EH (cell line): ENCODE data around the gene ZBTB20.
A peak's percentile ranks its signal among the peaks of the same experiment; 100 is the strongest.

ENCODE experiments used
- DNase-seq: peaks from one replicate; pipeline ENCODE4 v3.0.0-alpha.2; 2015; ENCODE audit warnings: low read depth

Gene ZBTB20

GRCh38 chr3:114406286-114406685 lies 740.8 kb downstream of the ZBTB20 start:
- DNase-seq = peak; percentile 41

DNA sequence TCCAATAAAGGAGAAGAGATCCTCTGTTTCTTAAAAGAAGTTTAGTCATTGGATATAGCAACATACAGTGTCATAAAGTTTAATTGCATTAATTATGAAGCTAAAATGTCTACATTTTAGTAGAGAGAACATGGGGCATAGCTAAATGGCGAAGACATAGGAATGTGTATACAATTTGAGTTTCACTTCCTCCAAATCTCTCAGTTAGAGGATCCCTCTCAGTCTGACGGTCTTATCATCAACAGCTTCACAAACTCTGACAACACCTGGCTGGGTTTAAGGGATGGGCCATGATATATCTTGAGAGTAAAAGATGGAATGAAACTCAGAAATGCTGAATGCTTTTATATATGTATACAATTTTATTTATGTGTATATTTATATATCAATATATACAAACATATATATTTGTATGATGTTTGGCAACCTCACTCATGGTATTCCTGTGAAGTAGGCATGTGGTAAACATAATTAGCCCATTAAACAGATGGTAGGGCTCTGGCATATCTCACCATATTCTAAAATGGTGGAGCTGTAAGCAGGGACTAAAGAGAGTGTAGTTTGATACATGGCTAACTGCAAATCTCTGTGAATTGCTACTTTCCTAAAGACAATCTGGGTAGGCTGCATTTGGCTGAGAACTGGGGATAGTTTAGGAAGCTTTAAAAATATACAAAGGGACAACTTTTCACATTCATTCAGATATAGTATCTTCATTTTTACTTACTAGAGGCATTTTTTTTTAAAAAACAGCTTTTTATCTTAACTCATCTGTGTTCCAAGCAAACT lies 741.7 kb downstream of the ZBTB20 start:
- peak; percentile 26 for DNase-seq

- DNase-seq = peak; percentile 54
Observed at GRCh38 chr3:114404590-114404989, 742.5 kb downstream of the ZBTB20 start.

- no peak for DNase-seq
Observed at GRCh38 chr3:114402838-114403237, 744.2 kb downstream of the ZBTB20 start.

GRCh38 chr3:114401346-114401745 lies 745.7 kb downstream of the ZBTB20 start:
- DNase-seq = no peak

DNA sequence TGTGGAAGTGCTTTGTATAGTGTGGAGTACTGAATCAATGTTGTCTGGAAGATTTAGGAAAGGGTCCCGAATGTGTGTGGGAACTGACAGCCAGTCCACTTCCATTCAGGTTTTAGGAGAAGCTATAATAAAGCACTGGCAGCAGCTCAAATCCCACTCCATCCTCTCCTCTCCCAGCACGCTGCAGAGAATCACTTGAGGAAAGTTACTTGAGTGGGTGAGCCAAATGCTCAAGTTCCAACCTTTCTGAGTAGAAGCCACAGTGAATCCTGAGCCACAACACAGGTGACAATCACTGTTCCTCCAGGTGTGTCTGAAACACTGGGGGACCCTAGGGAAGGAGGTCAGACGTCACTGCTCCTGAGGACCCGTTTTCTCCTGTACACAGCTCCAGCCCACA lies 746.7 kb downstream of the ZBTB20 start:
- no peak for DNase-seq

DNA sequence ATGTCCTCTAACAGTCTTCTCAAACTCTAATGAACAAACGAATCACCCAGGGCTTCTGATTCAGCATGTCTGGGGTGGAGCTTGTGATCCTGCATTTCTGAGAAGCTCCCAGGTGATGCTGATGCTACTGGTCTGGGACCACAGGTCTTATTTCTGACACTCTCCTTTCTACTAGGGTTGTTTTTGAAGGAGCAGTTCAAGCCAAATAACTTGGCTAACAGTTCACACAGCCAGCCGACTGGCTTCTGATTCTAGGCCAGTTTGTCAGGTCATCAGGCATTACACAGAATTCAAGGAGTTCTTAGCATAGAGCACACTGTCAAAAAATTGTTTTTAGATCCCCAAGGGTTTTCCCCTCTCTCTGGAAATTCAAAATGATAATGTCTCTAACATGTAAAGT lies 752.5 kb downstream of the ZBTB20 start:
- no peak for DNase-seq

GRCh38 chr3:114393367-114394072 lies 753.6 kb downstream of the ZBTB20 start:
- peak; percentile 30 for DNase-seq

- DNase-seq = no peak
Observed at GRCh38 chr3:114392831-114393230, 754.3 kb downstream of the ZBTB20 start.

GRCh38 chr3:114389156-114389555 lies 757.9 kb downstream of the ZBTB20 start:
- DNase-seq = no peak

DNA sequence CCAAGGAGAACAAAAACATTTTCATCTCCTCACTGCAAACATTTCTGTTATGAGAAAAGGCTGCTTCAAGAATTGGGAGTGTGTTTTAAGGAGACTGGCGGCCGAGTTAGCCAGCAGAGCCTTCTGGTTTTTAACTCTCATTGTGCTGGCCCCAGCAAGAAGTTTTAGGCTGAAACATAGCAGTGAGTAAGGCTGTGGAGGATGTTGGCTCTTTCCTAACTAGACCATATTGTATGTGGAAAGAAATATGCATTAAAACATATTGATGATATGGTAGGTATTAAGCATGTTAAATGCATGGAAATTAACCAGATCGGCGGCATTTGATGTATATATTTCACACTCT lies 762.6 kb downstream of the ZBTB20 start:
- no peak for DNase-seq

DNA sequence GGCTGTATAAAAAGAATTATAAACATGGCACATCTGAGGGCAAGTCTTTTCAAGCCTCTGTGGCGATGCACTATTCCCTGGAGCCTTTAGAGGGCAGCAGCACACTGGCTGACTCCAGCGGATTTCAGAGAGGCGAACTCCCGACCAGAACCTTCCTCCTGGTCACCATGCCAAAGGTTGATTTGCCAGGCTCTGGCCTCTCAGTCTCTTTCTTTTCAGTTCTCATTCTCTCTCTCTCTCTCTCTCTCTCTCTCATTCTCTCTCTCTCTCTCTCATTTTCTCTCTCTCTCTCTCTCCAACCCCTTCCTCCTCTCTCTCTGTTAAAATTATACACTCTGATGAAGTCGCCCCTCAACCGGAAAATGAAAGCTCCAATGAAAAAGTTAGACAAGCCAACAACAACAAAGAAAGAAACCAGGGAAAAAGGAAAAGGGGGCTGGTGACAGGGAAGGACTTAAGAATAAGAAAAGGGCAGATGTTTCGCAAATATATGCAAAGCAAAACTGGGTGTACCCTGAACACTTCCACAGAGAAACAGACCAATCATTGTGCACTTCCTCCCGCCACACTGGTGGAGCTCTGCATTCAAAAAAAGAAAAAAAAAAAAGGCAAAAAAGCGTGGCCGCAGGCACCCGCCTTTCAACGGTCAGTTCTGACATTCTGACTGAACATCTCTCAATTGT lies 763.1 kb downstream of the ZBTB20 start:
- peak; percentile 87 for DNase-seq

GRCh38 chr3:114380233-114380651 lies 766.8 kb downstream of the ZBTB20 start:
- DNase-seq = peak; percentile 95

- DNase-seq = peak; percentile 75
Observed at GRCh38 chr3:114379266-114379665, 767.8 kb downstream of the ZBTB20 start.

- DNase-seq = no peak
Observed at GRCh38 chr3:114378760-114379159, 768.3 kb downstream of the ZBTB20 start.

DNA sequence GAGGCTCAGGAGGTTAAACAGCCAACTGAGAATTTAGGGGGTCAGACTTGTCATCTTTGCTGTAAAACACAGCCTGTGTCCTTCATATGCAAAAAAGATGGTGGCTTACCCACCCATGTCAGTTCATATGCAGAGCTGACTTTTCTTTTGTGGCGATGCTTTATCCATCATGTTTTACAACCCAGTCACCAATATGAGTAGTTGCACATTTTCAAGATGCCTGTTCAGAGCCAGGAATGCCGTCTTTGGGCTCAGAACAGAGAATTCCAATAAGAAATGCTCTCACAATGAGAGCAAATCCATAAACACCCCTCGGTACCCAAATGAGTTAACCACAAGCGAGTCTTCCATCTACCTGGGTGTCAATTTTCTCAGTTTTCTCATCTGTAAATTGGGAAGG lies 769.7 kb downstream of the ZBTB20 start:
- DNase-seq = peak; percentile 25

- no peak for DNase-seq
Observed at GRCh38 chr3:114376516-114377185, 770.4 kb downstream of the ZBTB20 start.

- DNase-seq = peak; percentile 78
Observed at GRCh38 chr3:114375608-114376421, 771.3 kb downstream of the ZBTB20 start.

DNA sequence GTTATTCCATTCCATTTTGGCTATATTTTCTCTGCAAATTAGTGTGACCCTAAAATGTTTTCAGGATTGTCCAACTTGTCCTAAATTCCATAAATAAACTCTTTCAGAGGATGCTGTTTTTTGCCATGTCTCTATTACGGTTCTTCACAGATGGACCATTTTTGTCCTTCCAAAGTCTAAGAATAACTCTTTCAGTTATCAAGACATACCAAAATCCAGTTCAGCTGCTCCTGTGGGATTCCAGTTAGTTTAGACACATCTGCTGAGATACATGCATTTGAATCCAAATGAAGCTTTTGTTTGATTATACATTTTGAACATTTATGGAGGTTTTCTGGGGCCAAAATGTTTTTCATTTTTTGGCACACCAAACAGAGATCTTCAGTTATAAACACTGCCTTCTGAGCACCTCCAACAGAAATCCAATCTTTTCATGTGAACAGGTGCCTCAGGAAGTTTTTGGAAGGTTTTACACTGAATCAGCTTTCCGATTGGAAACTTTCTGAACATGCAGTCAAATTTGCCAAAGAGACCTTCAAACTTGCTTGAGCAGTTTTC lies 772.6 kb downstream of the ZBTB20 start:
- no peak for DNase-seq

GRCh38 chr3:114370537-114371174 lies 776.4 kb downstream of the ZBTB20 start:
- DNase-seq = no peak

DNA sequence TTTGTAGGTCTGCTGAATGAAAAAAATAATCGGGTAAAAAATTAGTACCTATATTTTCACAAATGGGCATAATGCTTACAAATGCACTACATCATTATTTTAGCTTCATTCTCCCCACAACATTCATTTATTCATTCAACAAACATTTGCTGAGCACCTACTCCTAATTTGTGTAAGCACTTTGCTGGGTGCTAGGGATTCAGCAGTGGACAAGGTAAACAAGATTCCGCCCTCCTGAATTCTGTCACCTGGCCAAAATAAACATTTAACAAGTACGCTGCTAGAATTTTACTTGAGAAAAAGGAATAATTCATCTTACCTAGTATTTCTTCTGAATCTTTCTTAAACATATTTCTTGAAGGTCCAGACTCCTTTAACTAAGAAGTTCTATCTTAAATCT lies 781.2 kb downstream of the ZBTB20 start:
- DNase-seq = no peak
